Body of pancreas (tissue), 4 donors: ENCODE measurements around the gene STX2. TPM values are rescaled to one million over a fixed set of nuclear protein-coding genes. Genes with fewer than 3 reads are reported as not detected.
A peak's percentile ranks its signal among the peaks of the same experiment; 100 is the strongest.

Experiments used
- ATAC-seq: fragments of 150-250 bp; one replicate; pipeline ENCODE4 v1.9.1; 2016
- DNase-seq, 4 donors: peaks; one replicate each; pipeline ENCODE4 v3.0.0-alpha.2; 2019
- H3K27ac ChIP-seq, 4 donors: fragments of 200-600 bp; sonication (generic); 1 replicate in 3 of 4; 2 replicates in 1 of 4; pipeline versions ENCODE4 v1.5.1 to v1.6.1; 2016 to 2019; ENCODE audit warnings: mild to moderate bottlenecking in 1 of 4, mixed read lengths in 1 of 4, moderate library complexity in 1 of 4
- H3K27me3 ChIP-seq, 2 donors: fragments of 200-600 bp; sonication (generic); one replicate each; pipeline ENCODE4 v1.6.0; 2016; ENCODE audit warnings: mild to moderate bottlenecking in 1 of 2
- H3K36me3 ChIP-seq, 2 donors: fragments of 200-600 bp; sonication (generic); replicated peaks in 1 of 2; 2 replicates each; pipeline ENCODE4 v1.5.1; 2016; ENCODE audit warnings: low read depth in 2 of 2; ENCODE audit not compliant: insufficient read depth in 1 of 2
- H3K4me1 ChIP-seq: fragments of 200-600 bp; sonication (generic); one replicate; pipeline ENCODE4 v1.6.0; 2016
- H3K4me3 ChIP-seq, 2 donors: fragments of 200-600 bp; sonication (generic); 1 replicate in 1 of 2; 2 replicates in 1 of 2; pipeline ENCODE4 v1.5.1; 2016 to 2019
- H3K9me3 ChIP-seq, 3 donors: fragments of 200-600 bp; sonication (generic); 1 replicate in 2 of 3; 2 replicates in 1 of 3; pipeline ENCODE4 v1.5.1; 2016
- POLR2A ChIP-seq, 3 donors: fragments of 450-650 bp; IDR thresholded peaks; one replicate each; pipeline ENCODE4 v1.6.1; 2016; ENCODE audit warnings: antibody characterized with exemption in 3 of 3, mild to moderate bottlenecking in 2 of 3
- WGBS, 2 donors: methylation state at CpG; one replicate each; pipeline ENCODE4 v1.1.5; 2017; 5-methylcytosine and 5-hydroxymethylcytosine counted together
- intact Hi-C: fragments of 100-400 bp; cut with DNase I; formaldehyde crosslinking; loops from one replicate; pipeline ENCODE4 v1.15.1; 2023
- total RNA-seq, 2 donors: library from RNA; depleted of rRNA; stranded (reverse); fragments of >200 nt; gene quantifications; one replicate each; pipeline ENCODE4 v1.1.0, GENCODE V29; 2016
- TF ChIP-seq, protein P1 (sequence below), 7 experiments: fragments of 450-650 bp in 4 of 7; fragments of 200-600 bp in 3 of 7; sonication (generic) in 3 of 7; IDR thresholded peaks; one replicate each; pipeline ENCODE4 v1.5.1; 2016 to 2019; ENCODE audit warnings: antibody characterized with exemption in 7 of 7

Gene STX2
- total RNA-seq, 2 donors from 2014 or later, result 17.1 to 18.8 TPM

DNA sequence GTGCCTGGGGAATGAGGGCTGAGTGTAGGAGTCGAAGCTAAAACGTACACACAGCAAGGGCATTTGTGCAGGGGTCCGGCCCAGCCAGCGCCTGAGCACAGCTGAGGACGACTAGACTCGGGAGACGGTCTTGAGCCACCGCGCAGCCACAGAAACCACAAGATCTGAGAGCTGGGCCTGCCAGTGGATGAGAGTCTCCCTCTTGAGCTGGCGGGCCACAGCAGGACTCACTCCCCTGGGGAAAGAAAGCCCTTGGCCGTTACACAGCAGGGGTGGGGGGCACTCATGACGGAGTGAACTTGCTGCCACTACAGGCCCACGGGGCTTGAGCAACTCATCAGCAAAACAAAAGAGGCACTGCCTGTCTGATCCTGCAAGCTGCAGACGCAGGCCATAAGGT, 23.0 kb downstream of the STX2 start:
- Histone ChIP-seq H3K4me3 (no peak overlapping the region), H3K27ac (no peak overlapping the region), H3K4me1 (peaks cover 10% of the 10 kb centered on the region), H3K36me3 (no peaks in the 10 kb centered on the region), H3K9me3 (no peaks in the 10 kb centered on the region), H3K27me3 (no peaks in the 10 kb centered on the region)
- intact Hi-C loops, result no loop called here
- WGBS, 2 donors, result 82 to 90% methylated on average over 13 to 14 of the region's 14 CpGs
- ATAC-seq (no peak), DNase-seq (no peak)
- no peak for TF ChIP-seq POLR2A (IDR thresholded peaks at IDR 0.05)
- TF ChIP-seq, protein P1, sequence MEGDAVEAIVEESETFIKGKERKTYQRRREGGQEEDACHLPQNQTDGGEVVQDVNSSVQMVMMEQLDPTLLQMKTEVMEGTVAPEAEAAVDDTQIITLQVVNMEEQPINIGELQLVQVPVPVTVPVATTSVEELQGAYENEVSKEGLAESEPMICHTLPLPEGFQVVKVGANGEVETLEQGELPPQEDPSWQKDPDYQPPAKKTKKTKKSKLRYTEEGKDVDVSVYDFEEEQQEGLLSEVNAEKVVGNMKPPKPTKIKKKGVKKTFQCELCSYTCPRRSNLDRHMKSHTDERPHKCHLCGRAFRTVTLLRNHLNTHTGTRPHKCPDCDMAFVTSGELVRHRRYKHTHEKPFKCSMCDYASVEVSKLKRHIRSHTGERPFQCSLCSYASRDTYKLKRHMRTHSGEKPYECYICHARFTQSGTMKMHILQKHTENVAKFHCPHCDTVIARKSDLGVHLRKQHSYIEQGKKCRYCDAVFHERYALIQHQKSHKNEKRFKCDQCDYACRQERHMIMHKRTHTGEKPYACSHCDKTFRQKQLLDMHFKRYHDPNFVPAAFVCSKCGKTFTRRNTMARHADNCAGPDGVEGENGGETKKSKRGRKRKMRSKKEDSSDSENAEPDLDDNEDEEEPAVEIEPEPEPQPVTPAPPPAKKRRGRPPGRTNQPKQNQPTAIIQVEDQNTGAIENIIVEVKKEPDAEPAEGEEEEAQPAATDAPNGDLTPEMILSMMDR (IDR thresholded peaks at IDR 0.05), result no peak

DNA sequence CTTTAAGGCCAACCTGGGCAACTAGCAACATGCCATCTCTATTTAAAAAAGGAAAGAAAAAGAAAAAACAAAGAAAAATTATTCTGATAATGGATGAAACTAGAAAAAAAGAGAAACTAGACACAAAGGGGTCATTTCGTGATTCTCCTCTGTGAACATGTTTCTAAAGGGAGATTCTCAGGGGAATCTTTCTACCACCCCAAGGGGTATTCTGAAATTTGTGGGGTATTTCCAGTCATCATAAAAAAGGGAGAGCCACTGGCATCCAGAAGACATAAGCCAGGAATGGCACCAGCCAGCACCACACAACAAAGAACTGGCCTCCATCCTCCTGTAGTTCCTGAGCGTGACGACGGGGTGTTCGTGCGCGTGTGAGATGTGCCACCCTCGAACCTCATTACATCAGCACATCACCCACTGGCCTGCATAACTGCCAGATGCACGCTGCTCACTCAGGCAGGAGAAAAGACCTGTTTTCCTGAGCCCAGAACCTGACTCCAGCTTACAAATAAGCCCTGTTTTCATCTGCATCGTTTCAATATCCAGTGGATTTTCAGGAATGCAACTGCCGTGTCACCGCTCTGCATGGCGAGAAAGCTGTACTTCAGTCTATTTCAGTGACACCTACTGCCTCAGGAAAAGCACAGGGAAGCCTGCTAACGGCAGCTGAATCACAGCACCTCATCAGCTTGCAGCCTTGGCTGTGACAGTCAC, 23.9 kb downstream of the STX2 start:
- Histone ChIP-seq H3K27me3 (no peaks in the 10 kb centered on the region), H3K36me3 (no peaks in the 10 kb centered on the region), H3K4me3 (no peak overlapping the region), H3K4me1 (peaks cover 10% of the 10 kb centered on the region), H3K9me3 (no peaks in the 10 kb centered on the region), H3K27ac (no peak overlapping the region)
- intact Hi-C loops, result no loop called here
- TF ChIP-seq, protein P1 (IDR thresholded peaks at IDR 0.05), result no peak
- TF ChIP-seq POLR2A (IDR thresholded peaks at IDR 0.05), result no peak
- DNase-seq (peak in 1 of 4 donors; percentile 36), ATAC-seq (no peak)
- 87 to 89% methylated on average over 14 of the region's 14 CpGs for WGBS, 2 donors

DNA sequence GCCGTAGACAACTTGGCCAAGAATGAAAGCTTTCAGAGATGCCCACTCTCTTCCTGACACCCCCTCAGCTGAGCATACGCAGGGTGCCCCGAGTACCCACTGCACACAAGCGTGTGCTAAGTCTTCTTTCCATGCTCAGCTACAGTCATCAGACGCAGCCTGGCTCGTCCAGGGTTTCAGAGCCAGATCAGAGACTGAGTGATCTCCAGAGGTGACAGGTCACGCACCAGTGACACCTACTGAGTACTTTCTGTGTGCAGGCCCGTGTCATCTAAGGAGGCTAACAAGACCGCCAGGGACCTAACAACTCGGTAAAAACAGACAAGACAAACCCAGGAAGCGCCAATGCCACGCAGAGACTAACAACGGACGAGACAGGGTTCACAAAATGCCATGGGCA, 25.1 kb downstream of the STX2 start:
- no peak for DNase-seq
- intact Hi-C loops, result no loop called here
- TF ChIP-seq, protein P1 (IDR thresholded peaks at IDR 0.05), result no peak
- no peak for TF ChIP-seq POLR2A (IDR thresholded peaks at IDR 0.05)
- Histone ChIP-seq H3K36me3 (no peaks in the 10 kb centered on the region), H3K4me1 (peaks cover 8% of the 10 kb centered on the region), H3K27ac (no peak overlapping the region), H3K9me3 (no peaks in the 10 kb centered on the region), H3K4me3 (no peak overlapping the region), H3K27me3 (no peaks in the 10 kb centered on the region)
- no peak for ATAC-seq
- 90 to 95% methylated on average over 14 of the region's 14 CpGs for WGBS, 2 donors

DNA sequence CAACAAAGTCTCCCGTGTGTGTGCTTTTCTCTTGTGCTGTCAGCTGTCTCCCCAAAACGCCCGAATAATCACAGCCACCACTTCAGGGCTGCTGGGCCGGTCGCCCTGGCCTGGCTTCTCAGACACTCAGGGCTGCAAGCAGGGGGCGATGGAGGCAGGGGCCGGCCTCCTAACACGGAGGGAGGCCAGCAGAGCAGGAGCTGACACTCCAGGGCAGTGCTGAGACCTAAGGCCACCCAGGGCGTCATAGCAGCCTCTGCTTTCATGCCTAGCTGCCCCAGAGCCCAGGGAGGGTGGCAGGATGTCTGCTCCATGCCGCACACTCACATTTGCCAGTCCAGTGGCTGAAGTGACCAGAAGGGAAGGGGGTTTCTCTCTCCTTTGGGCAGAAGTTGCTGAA, 25.6 kb downstream of the STX2 start:
- Histone ChIP-seq H3K4me3 (no peak overlapping the region), H3K27me3 (no peaks in the 10 kb centered on the region), H3K36me3 (no peaks in the 10 kb centered on the region), H3K9me3 (no peaks in the 10 kb centered on the region), H3K4me1 (peaks cover 3% of the 10 kb centered on the region), H3K27ac (no peak overlapping the region)
- ATAC-seq (no peak), DNase-seq (no peak)
- 82 to 86% methylated on average over 4 to 10 of the region's 10 CpGs for WGBS, 2 donors
- intact Hi-C loops, result no loop called here
- no peak for TF ChIP-seq POLR2A (IDR thresholded peaks at IDR 0.05)
- TF ChIP-seq, protein P1 (IDR thresholded peaks at IDR 0.05), result no peak

DNA sequence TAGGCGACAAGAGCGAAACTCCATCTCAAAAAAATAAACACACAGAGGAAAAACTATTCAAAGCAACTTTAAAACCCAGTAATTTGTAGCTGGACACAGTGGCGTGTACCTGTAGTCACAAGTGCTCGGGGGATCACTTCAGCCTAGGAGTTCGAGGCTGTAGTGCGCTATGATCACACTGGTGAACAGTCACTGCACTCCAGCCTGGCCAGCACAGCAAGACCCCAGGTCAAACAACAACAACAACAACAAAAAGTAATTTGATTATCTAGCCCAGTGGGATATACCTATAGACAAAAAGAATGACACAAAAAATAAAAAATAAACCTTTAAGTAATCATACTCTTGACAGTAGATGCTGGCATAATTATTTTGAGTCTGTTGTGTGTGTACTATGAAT, 29.3 kb downstream of the STX2 start:
- Histone ChIP-seq H3K4me1 (no peaks in the 10 kb centered on the region), H3K9me3 (no peaks in the 10 kb centered on the region), H3K4me3 (no peak overlapping the region), H3K36me3 (no peaks in the 10 kb centered on the region), H3K27ac (no peak overlapping the region), H3K27me3 (no peaks in the 10 kb centered on the region)
- 79 to 83% methylated on average over 6 of the region's 6 CpGs for WGBS, 2 donors
- no peak for DNase-seq
- TF ChIP-seq, protein P1 (IDR thresholded peaks at IDR 0.05), result no peak
- no peak for ATAC-seq
- intact Hi-C loops, result no loop called here
